Measurements from ENCODE around the gene AFF2. TPM values are rescaled to one million over a fixed set of nuclear protein-coding genes. Genes with fewer than 3 reads are reported as not detected.

The AFF2 gene
- total RNA-seq, 4 donors from 2014 or later = 0.09 to 2.5 (median 0.65) TPM

DNA sequence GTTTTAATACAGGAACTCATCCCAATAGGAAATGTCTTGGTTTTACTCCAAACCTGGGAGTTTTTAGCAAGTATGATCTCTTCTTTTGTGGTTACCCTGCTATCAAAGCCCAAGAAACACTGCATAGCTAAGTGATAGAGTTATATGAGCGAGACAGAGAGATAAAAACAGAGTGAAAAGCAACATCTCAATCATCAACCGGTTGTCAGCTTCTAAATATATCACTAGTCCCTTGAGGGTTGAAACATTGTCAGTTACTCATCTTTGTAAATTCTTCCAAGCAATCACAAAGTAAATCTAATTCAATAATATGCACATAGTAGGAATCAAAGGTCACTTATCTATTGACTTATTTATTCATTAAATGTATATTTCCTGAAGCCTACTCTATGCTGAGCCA is 520.7 kb downstream of the AFF2 start:
- intact Hi-C loops (cut with DNase I) = no loop called here
- TF ChIP-seq, protein P1, sequence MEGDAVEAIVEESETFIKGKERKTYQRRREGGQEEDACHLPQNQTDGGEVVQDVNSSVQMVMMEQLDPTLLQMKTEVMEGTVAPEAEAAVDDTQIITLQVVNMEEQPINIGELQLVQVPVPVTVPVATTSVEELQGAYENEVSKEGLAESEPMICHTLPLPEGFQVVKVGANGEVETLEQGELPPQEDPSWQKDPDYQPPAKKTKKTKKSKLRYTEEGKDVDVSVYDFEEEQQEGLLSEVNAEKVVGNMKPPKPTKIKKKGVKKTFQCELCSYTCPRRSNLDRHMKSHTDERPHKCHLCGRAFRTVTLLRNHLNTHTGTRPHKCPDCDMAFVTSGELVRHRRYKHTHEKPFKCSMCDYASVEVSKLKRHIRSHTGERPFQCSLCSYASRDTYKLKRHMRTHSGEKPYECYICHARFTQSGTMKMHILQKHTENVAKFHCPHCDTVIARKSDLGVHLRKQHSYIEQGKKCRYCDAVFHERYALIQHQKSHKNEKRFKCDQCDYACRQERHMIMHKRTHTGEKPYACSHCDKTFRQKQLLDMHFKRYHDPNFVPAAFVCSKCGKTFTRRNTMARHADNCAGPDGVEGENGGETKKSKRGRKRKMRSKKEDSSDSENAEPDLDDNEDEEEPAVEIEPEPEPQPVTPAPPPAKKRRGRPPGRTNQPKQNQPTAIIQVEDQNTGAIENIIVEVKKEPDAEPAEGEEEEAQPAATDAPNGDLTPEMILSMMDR (IDR thresholded peaks at IDR 0.05) = no peak
- TF ChIP-seq POLR2A (IDR thresholded peaks at IDR 0.05) = no peak
- Histone ChIP-seq H3K9me3 (peaks cover 0 to 9% (median 0%) of the 10 kb centered on the region in 3 donors), H3K36me3 (no peaks in the 10 kb centered on the region), H3K27me3 (no peaks in the 10 kb centered on the region), H3K4me1 (no peaks in the 10 kb centered on the region), H3K27ac (no peak overlapping the region), H3K4me3 (no peak overlapping the region)
- WGBS, 2 donors = 53 to 75% methylated on average over 2 of the region's 2 CpGs
- DNase-seq = no peak

DNA sequence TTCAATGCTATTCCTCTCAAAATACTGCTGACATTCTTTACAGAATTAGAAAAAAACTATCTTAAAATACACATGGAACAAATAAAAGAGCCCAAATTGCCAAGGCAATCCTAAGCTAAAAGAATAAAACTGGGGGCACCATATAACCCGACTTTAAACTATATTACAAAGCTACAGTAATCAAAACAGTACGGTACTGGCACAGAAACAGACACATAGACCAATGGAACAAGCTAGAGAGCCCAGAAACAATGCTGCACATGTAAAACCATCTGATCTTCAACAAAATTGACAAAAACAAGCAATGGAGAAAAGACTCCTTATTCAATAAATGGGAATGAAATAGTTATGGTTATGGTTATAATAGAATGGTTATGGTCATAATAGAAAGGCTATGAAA is 522.1 kb downstream of the AFF2 start:
- intact Hi-C loops (cut with DNase I) = no loop called here
- 50 to 65% methylated on average over 1 to 2 of the region's 2 CpGs for WGBS, 2 donors
- H3K9me3 ChIP-seq = peaks cover 0 to 9% (median 0%) of the 10 kb centered on the region in 3 donors
- no peaks in the 10 kb centered on the region for H3K4me1 ChIP-seq
- TF ChIP-seq, protein P1 (IDR thresholded peaks at IDR 0.05) = no peak
- no peak for TF ChIP-seq POLR2A (IDR thresholded peaks at IDR 0.05)
- DNase-seq = no peak
- H3K27me3 ChIP-seq = no peaks in the 10 kb centered on the region
- no peaks in the 10 kb centered on the region for H3K36me3 ChIP-seq
- H3K27ac ChIP-seq = no peak overlapping the region
- no peak overlapping the region for H3K4me3 ChIP-seq

DNA sequence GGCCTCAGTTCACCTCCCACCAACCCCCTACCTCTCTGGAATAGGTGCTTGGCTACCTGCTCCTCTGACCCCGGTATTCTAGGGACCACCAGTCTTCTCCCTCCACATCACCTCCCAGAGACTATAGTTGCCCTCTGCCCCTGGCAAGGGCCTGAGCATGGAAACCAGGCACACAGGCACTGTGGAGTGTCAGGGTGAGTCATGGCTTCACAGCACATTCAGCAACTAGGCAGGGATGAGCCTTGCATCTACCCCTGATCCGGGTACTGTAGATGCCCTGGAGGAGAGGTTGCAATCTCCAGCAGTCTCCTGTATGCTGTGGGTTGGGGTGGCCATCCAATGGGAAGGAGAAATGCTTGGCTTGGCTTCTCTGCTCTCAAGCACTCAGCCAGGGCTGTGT is 532.0 kb downstream of the AFF2 start:
- no peak overlapping the region for H3K4me3 ChIP-seq
- H3K27ac ChIP-seq = no peak overlapping the region
- H3K4me1 ChIP-seq = no peaks in the 10 kb centered on the region
- H3K9me3 ChIP-seq = no peaks in the 10 kb centered on the region
- intact Hi-C loops (cut with DNase I) = no loop called here
- no peaks in the 10 kb centered on the region for H3K27me3 ChIP-seq
- H3K36me3 ChIP-seq = no peaks in the 10 kb centered on the region
- DNase-seq = no peak
- no peak for TF ChIP-seq POLR2A (IDR thresholded peaks at IDR 0.05)
- TF ChIP-seq, protein P1 (IDR thresholded peaks at IDR 0.05) = no peak
- 58% methylated on average over 2 of the region's 2 CpGs; no CpG with 5 or more reads in 1 of the 2 donors for WGBS, 2 donors

DNA sequence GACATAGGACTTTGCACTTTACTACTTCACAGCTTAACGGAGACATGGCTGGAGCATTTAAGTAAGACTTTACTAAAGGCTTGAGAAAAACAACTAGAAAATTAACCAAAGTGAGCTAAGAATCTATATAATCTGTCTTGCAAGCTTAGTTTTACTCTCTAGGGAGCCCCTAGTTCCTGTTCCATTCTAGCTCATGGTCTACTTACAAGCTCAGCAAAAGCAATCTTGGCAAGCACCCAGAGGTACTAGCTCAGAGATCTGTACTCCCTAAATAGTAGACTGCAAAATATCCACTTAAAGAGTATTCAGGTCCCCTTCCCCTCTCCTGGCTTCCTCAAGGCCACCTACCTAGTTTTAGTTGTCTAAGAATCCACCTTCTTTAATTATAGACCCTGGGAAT is 535.7 kb downstream of the AFF2 start:
- intact Hi-C loops (cut with DNase I) = no loop called here
- no peaks in the 10 kb centered on the region for H3K27me3 ChIP-seq
- DNase-seq = no peak
- H3K9me3 ChIP-seq = no peaks in the 10 kb centered on the region
- no peak for TF ChIP-seq POLR2A (IDR thresholded peaks at IDR 0.05)
- TF ChIP-seq, protein P1 (IDR thresholded peaks at IDR 0.05) = no peak
- H3K27ac ChIP-seq = no peak overlapping the region
- no peak overlapping the region for H3K4me3 ChIP-seq
- 93% methylated on average over 1 of the region's 1 CpG; no CpG with 5 or more reads in 1 of the 2 donors for WGBS, 2 donors
- H3K36me3 ChIP-seq = no peaks in the 10 kb centered on the region
- no peaks in the 10 kb centered on the region for H3K4me1 ChIP-seq

DNA sequence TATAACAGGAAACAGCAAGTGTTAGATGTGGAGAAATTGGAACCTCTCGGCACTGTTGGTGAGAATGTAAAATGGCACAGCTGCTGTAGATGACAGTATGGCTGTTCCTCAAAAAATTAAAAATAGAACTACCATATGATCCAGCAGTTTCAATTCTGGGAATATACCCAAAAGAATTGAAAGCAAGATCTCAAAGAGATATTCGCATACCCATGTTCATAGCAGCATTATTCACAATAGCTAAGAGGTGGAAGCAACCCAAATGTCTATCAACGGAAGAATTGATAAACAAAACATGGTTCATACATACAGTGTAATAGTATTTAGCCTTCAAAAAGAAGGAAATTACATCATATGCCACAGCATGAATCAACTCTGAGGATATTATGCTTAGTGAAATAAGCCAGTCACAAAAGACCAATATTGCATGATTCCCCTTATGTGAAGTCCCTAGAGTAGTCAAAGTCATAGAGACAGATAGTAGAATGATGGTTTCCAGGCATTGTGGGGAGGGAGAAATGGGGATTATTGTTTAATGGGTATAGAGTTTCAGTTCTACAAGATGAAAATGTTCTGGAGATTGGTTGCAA is 537.0 kb downstream of the AFF2 start:
- Histone ChIP-seq H3K4me1 (no peaks in the 10 kb centered on the region), H3K9me3 (no peaks in the 10 kb centered on the region), H3K36me3 (no peaks in the 10 kb centered on the region), H3K27ac (no peak overlapping the region), H3K4me3 (no peak overlapping the region), H3K27me3 (no peaks in the 10 kb centered on the region)
- DNase-seq = no peak
- 55 to 69% methylated on average over 3 of the region's 3 CpGs for WGBS, 2 donors
- intact Hi-C loops (cut with DNase I) = no loop called here
- TF ChIP-seq, protein P1 (IDR thresholded peaks at IDR 0.05) = no peak
- no peak for TF ChIP-seq POLR2A (IDR thresholded peaks at IDR 0.05)

All from esophagus squamous epithelium (tissue), 5 donors.